PC-3 (cell line): ENCODE data around the gene FAM83F.

Experiments
- CTCF ChIP-seq: fragments of 300-600 bp; sonication (generic); conservative IDR thresholded peaks from 2 replicates; pipeline ENCODE4 v1.5.1; 2017; ENCODE audit warnings: antibody characterized with exemption, low read depth, mild to moderate bottlenecking, low read length
- EZH2 ChIP-seq: fragments of 300-600 bp; sonication (generic); IDR thresholded peaks from one replicate; pipeline ENCODE4 v1.6.1; 2017; ENCODE audit warnings: antibody characterized with exemption, mild to moderate bottlenecking, low read length; ENCODE audit not compliant: unreplicated experiment
- EZH2phosphoT487 ChIP-seq: fragments of 300-600 bp; sonication (generic); IDR thresholded peaks from 2 replicates; pipeline ENCODE4 v1.6.1; 2018; ENCODE audit warnings: mild to moderate bottlenecking, antibody characterized with exemption, low read length, borderline replicate concordance

- TF ChIP-seq CTCF (no peak), EZH2 (no peak), EZH2phosphoT487 (no peak)
Observed at GRCh38 chr22:39994041-39994565, 651 bp upstream of the FAM83F start.
